Uterus (tissue), 2 donors: ENCODE data around the gene SIRT4.

ENCODE experiments used
- CTCF ChIP-seq, 4 experiments: fragments of 200-600 bp in 2 of 4; fragments of 450-650 bp in 2 of 4; sonication (generic) in 2 of 4; IDR thresholded peaks; one replicate each; pipeline ENCODE4 v1.5.1; 2016 to 2019; ENCODE audit warnings: antibody characterized with exemption in 4 of 4, mild to moderate bottlenecking in 2 of 4, moderate library complexity in 1 of 4
- POLR2A ChIP-seq, 2 donors: fragments of 450-650 bp; IDR thresholded peaks; one replicate each; pipeline ENCODE4 v1.6.1; 2016; ENCODE audit warnings: antibody characterized with exemption in 2 of 2, mild to moderate bottlenecking in 1 of 2, moderate library complexity in 1 of 2

- TF ChIP-seq CTCF (IDR thresholded peaks at IDR 0.05) (no peak), POLR2A (IDR thresholded peaks at IDR 0.05) (no peak)
Observed at GRCh38 chr12:120287491-120287890, 14.6 kb upstream of the SIRT4 start.
